ENCODE results near the gene WWTR1. TPM values are rescaled to one million over a fixed set of nuclear protein-coding genes. Genes with fewer than 3 reads are reported as not detected.

The WWTR1 gene
- total and polyA plus RNA-seq, 4 donors = 4.5 to 11.8 (median 9.0) TPM

Small RNA genes lying within 50 kb of the gene (small RNA-seq; reads per million reads assigned to genes)
- not detected for gene RNU6-1098P

Other genes starting within 250 kb of the WWTR1 start
- gene TM4SF4, start 183.3 kb downstream of the WWTR1 start, total RNA-seq = 100 to 1,000 TPM; 184 to 230 TPM
- 100 to 1,000 TPM; 201 to 215 TPM for gene TM4SF4, start 183.3 kb downstream of the WWTR1 start, polyA plus RNA-seq
- gene COMMD2, start 94.5 kb upstream of the WWTR1 start, total RNA-seq = 10 to 100 TPM; 10.7 to 11.8 TPM
- gene COMMD2, start 94.5 kb upstream of the WWTR1 start, polyA plus RNA-seq = 10 to 100 TPM in 1 of 2 donors, 1 to 10 TPM in 1; 5.8 to 15.4 TPM
- gene ANKUB1, start 134.5 kb upstream of the WWTR1 start, total RNA-seq = not detected
- under 1 TPM in 1 of 2 donors, not detected in 1; 0.19 TPM for gene ANKUB1, start 134.5 kb upstream of the WWTR1 start, polyA plus RNA-seq
- 10 to 100 TPM; 54.6 to 65.2 TPM for gene RNF13, start 155.2 kb upstream of the WWTR1 start, total RNA-seq
- gene RNF13, start 155.2 kb upstream of the WWTR1 start, polyA plus RNA-seq = 10 to 100 TPM; 31.3 to 70.5 TPM

Data from liver (tissue), 5 donors.